ENCODE results near the gene CCDC32. TPM values are rescaled to one million over a fixed set of nuclear protein-coding genes. Genes with fewer than 3 reads are reported as not detected.
A peak's percentile ranks its signal among the peaks of the same experiment; 100 is the strongest.

Gene CCDC32
- total RNA-seq (10 to 100 TPM; 20.9 to 28.5 TPM), total RNA-seq (17.7 to 22.6 reads per million in 2 donors)

- no peaks in the 10 kb centered on the region for H3K27me3 Mint-ChIP-seq
- ATAC-seq (peak; percentile 96), DNase-seq (peak; percentile 85 to 91 (median 90))
- peaks cover 39% of the 10 kb centered on the region for H3K4me1 Mint-ChIP-seq
- peak within 1 kb of the TSS; percentile 92 for H3K4me3 Mint-ChIP-seq
- no peaks in the 10 kb centered on the region for H3K9me3 ChIP-seq (ENCODE audit: control insufficient read depth, low read length, poor library complexity, severe bottlenecking)
- peak within 1 kb of the TSS; percentile 90 for H3K27ac Mint-ChIP-seq
- no peaks in the 10 kb centered on the region for H3K36me3 Mint-ChIP-seq (ENCODE audit: low read depth)
Measured at GRCh38 chr15:40564591-40565332, at the start of gene CCDC32. CCDC32 (minus strand) TSS chr15:40565042; CDS start chr15:40563015, 2,027 bp downstream.

- H3K27ac Mint-ChIP-seq = no peak overlapping the region
- no peaks in the 10 kb centered on the region for H3K9me3 ChIP-seq (ENCODE audit: control insufficient read depth, low read length, poor library complexity, severe bottlenecking)
- no peak overlapping the region for H3K4me3 Mint-ChIP-seq
- no peaks in the 10 kb centered on the region for H3K36me3 Mint-ChIP-seq (ENCODE audit: low read depth)
- DNase-seq (no peak), ATAC-seq (no peak)
- peaks cover 3% of the 10 kb centered on the region for H3K4me1 Mint-ChIP-seq
- H3K27me3 Mint-ChIP-seq = no peaks in the 10 kb centered on the region
Measured at GRCh38 chr15:40613080-40613479, 48.2 kb upstream of the CCDC32 start.

- no peak overlapping the region for H3K27ac Mint-ChIP-seq
- DNase-seq = no peak
- no peak for ATAC-seq
- H3K4me3 Mint-ChIP-seq = no peak overlapping the region
- no peaks in the 10 kb centered on the region for H3K9me3 ChIP-seq (ENCODE audit: control insufficient read depth, low read length, poor library complexity, severe bottlenecking)
- peaks cover 3% of the 10 kb centered on the region for H3K4me1 Mint-ChIP-seq
- peaks cover 2% of the 10 kb centered on the region for H3K36me3 Mint-ChIP-seq (ENCODE audit: low read depth)
- H3K27me3 Mint-ChIP-seq = no peaks in the 10 kb centered on the region
Measured at GRCh38 chr15:40603935-40604334, 39.1 kb upstream of the CCDC32 start.

- DNase-seq = no peak
- no peaks in the 10 kb centered on the region for H3K9me3 ChIP-seq (ENCODE audit: control insufficient read depth, low read length, poor library complexity, severe bottlenecking)
- Mint-ChIP-seq H3K4me1 (peaks cover 2% of the 10 kb centered on the region), H3K4me3 (no peak overlapping the region), H3K27ac (no peak overlapping the region), H3K27me3 (no peaks in the 10 kb centered on the region), H3K36me3 (ENCODE audit: low read depth) (peaks cover 1% of the 10 kb centered on the region)
- no peak for ATAC-seq
Measured at GRCh38 chr15:40600956-40601355, 36.1 kb upstream of the CCDC32 start.

- no peaks in the 10 kb centered on the region for H3K9me3 ChIP-seq (ENCODE audit: control insufficient read depth, low read length, poor library complexity, severe bottlenecking)
- ATAC-seq (no peak), DNase-seq (no peak)
- peaks cover 14% of the 10 kb centered on the region for H3K4me1 Mint-ChIP-seq
- H3K36me3 Mint-ChIP-seq (ENCODE audit: low read depth) = peaks cover 3% of the 10 kb centered on the region
- no peak overlapping the region for H3K4me3 Mint-ChIP-seq
- no peak overlapping the region for H3K27ac Mint-ChIP-seq
- H3K27me3 Mint-ChIP-seq = peaks cover 6% of the 10 kb centered on the region
Measured at GRCh38 chr15:40598672-40599071, 33.8 kb upstream of the CCDC32 start.

GRCh38 chr15:40598126-40598525 lies 33.3 kb upstream of the CCDC32 start:
- Mint-ChIP-seq H3K27me3 (peaks cover 6% of the 10 kb centered on the region), H3K4me1 (peaks cover 15% of the 10 kb centered on the region), H3K4me3 (no peak overlapping the region), H3K36me3 (ENCODE audit: low read depth) (peaks cover 3% of the 10 kb centered on the region), H3K27ac (no peak overlapping the region)
- H3K9me3 ChIP-seq (ENCODE audit: control insufficient read depth, low read length, poor library complexity, severe bottlenecking) = no peaks in the 10 kb centered on the region
- ATAC-seq (no peak), DNase-seq (no peak)

- H3K4me1 Mint-ChIP-seq = peaks cover 15% of the 10 kb centered on the region
- no peak overlapping the region for H3K4me3 Mint-ChIP-seq
- H3K9me3 ChIP-seq (ENCODE audit: control insufficient read depth, low read length, poor library complexity, severe bottlenecking) = no peaks in the 10 kb centered on the region
- no peak overlapping the region for H3K27ac Mint-ChIP-seq
- H3K27me3 Mint-ChIP-seq = peaks cover 6% of the 10 kb centered on the region
- ATAC-seq (no peak), DNase-seq (no peak)
- H3K36me3 Mint-ChIP-seq (ENCODE audit: low read depth) = peaks cover 3% of the 10 kb centered on the region
Measured at GRCh38 chr15:40597024-40597423, 32.2 kb upstream of the CCDC32 start.

GRCh38 chr15:40595773-40596172 lies 30.9 kb upstream of the CCDC32 start:
- no peak for ATAC-seq
- no peak for DNase-seq
- H3K27ac Mint-ChIP-seq = no peak overlapping the region
- H3K4me3 Mint-ChIP-seq = no peak overlapping the region
- peaks cover 6% of the 10 kb centered on the region for H3K27me3 Mint-ChIP-seq
- no peaks in the 10 kb centered on the region for H3K9me3 ChIP-seq (ENCODE audit: control insufficient read depth, low read length, poor library complexity, severe bottlenecking)
- peaks cover 3% of the 10 kb centered on the region for H3K36me3 Mint-ChIP-seq (ENCODE audit: low read depth)
- peaks cover 18% of the 10 kb centered on the region for H3K4me1 Mint-ChIP-seq

GRCh38 chr15:40595219-40595618 lies 30.4 kb upstream of the CCDC32 start:
- no peak for DNase-seq
- H3K9me3 ChIP-seq (ENCODE audit: control insufficient read depth, low read length, poor library complexity, severe bottlenecking) = no peaks in the 10 kb centered on the region
- Mint-ChIP-seq H3K4me3 (peak overlapping the region; percentile 97), H3K4me1 (peaks cover 21% of the 10 kb centered on the region), H3K36me3 (ENCODE audit: low read depth) (peaks cover 3% of the 10 kb centered on the region), H3K27ac (peak overlapping the region; percentile 99), H3K27me3 (peaks cover 6% of the 10 kb centered on the region)
- no peak for ATAC-seq

GRCh38 chr15:40594429-40594836 lies 29.6 kb upstream of the CCDC32 start:
- H3K4me3 Mint-ChIP-seq = peak overlapping the region; percentile 97
- H3K27ac Mint-ChIP-seq = peak overlapping the region; percentile 99
- H3K9me3 ChIP-seq (ENCODE audit: control insufficient read depth, low read length, poor library complexity, severe bottlenecking) = no peaks in the 10 kb centered on the region
- ATAC-seq = peak; percentile 64
- H3K27me3 Mint-ChIP-seq = peaks cover 6% of the 10 kb centered on the region
- DNase-seq = peak in 1 of 3 donors; percentile 28
- peaks cover 3% of the 10 kb centered on the region for H3K36me3 Mint-ChIP-seq (ENCODE audit: low read depth)
- peaks cover 25% of the 10 kb centered on the region for H3K4me1 Mint-ChIP-seq

- Mint-ChIP-seq H3K27me3 (peaks cover 6% of the 10 kb centered on the region), H3K4me3 (peak within 1 kb of the TSS; percentile 97), H3K4me1 (peaks cover 25% of the 10 kb centered on the region), H3K36me3 (ENCODE audit: low read depth) (peaks cover 3% of the 10 kb centered on the region), H3K27ac (peak within 1 kb of the TSS; percentile 99)
- H3K9me3 ChIP-seq (ENCODE audit: control insufficient read depth, low read length, poor library complexity, severe bottlenecking) = no peaks in the 10 kb centered on the region
- peak; percentile 82 for ATAC-seq
- DNase-seq = peak; percentile 77 to 80 (median 77)
Measured at GRCh38 chr15:40593588-40594428, 29.0 kb upstream of the CCDC32 start, which contains the start of gene KNL1. KNL1 (plus strand) TSS chr15:40594249; CDS start chr15:40602932, 8,683 bp downstream.

GRCh38 chr15:40593165-40593564 lies 28.3 kb upstream of the CCDC32 start:
- Mint-ChIP-seq H3K4me1 (peaks cover 25% of the 10 kb centered on the region), H3K36me3 (ENCODE audit: low read depth) (peaks cover 3% of the 10 kb centered on the region), H3K27me3 (peaks cover 6% of the 10 kb centered on the region), H3K4me3 (peak overlapping the region; percentile 97), H3K27ac (peak overlapping the region; percentile 99)
- DNase-seq (no peak), ATAC-seq (no peak)
- no peaks in the 10 kb centered on the region for H3K9me3 ChIP-seq (ENCODE audit: control insufficient read depth, low read length, poor library complexity, severe bottlenecking)

- DNase-seq = no peak
- Mint-ChIP-seq H3K4me1 (peaks cover 25% of the 10 kb centered on the region), H3K27ac (no peak overlapping the region), H3K27me3 (peaks cover 6% of the 10 kb centered on the region), H3K36me3 (ENCODE audit: low read depth) (peaks cover 3% of the 10 kb centered on the region), H3K4me3 (no peak overlapping the region)
- ATAC-seq = no peak
- H3K9me3 ChIP-seq (ENCODE audit: control insufficient read depth, low read length, poor library complexity, severe bottlenecking) = no peaks in the 10 kb centered on the region
Measured at GRCh38 chr15:40591389-40591788, 26.5 kb upstream of the CCDC32 start.

Measured in T-helper 17 cell (primary cell).